GM12878 (cell line): ENCODE results near the gene BATF3. TPM values are rescaled to one million over a fixed set of nuclear protein-coding genes. Genes with fewer than 3 reads are reported as not detected.

Source experiments
- ATAC-seq: fragments of 200-7000 bp; cut with Tn5 transposase; 3 replicates; pipeline ENCODE4 v1.9.1; 2020; ENCODE audit warnings: mild to moderate bottlenecking, moderate library complexity
- BruUV-seq: library from RNA; stranded (reverse); fragments of 400-500 nt; replicated peaks from 2 replicates; lab custom pipeline; 2021; lab: Mats Ljungman, UMichigan
- CTCF ChIA-PET: fragments of 300-600 bp; sonication (Branson Sonifier 250); formaldehyde crosslinking; extraction: SDS; loops from one replicate; lab custom pipeline; 2021; ENCODE audit warnings: inconsistent platforms; lab: Yijun Ruan, JAX
- POLR2A ChIA-PET: fragments of 350-600 bp; formaldehyde crosslinking; extraction: SDS; loops from one replicate; lab custom pipeline; 2021; ENCODE audit warnings: inconsistent platforms; lab: Charles Lee
- RAD21 ChIA-PET: fragments of 300-600 bp; sonication (Branson Sonifier 250); formaldehyde crosslinking; loops from one replicate; lab custom pipeline; 2023; ENCODE audit warnings: antibody characterized with exemption; ENCODE audit not compliant: unreplicated experiment; lab: Charles Lee
- SMC1A ChIA-PET: fragments of 300-600 bp; sonication (Branson Sonifier 250); formaldehyde crosslinking; loops from one replicate; lab custom pipeline; 2023; ENCODE audit not compliant: unreplicated experiment, uncharacterized antibody; lab: Charles Lee
- DNase-seq: peaks from one replicate; pipeline ENCODE4 v3.0.0-alpha.2; 2011; ENCODE audit warnings: low read depth, low spot score
- FAIRE-seq: peaks from 3 replicates; lab custom pipeline; 2011; peaks lifted over from hg19 to GRCh38; lab: Jason Lieb, UNC
- H2AFZ ChIP-seq: 2 replicates; pipeline ENCODE4 v1.6.0; 2011; ENCODE audit warnings: low read depth, low read length, control low read depth; ENCODE audit not compliant: control insufficient read depth
- H3K27ac ChIP-seq: 2 replicates; pipeline ENCODE4 v1.5.1; 2011; ENCODE audit warnings: control low read depth; ENCODE audit not compliant: control insufficient read depth, insufficient read depth
- H3K27me3 ChIP-seq, 2 experiments: replicated peaks in 1 of 2; 2 replicates each; pipeline versions ENCODE4 v1.6.0 to v1.6.1; 2011; ENCODE audit warnings: low read length in 1 of 2; ENCODE audit not compliant: control insufficient read depth in 2 of 2, insufficient read depth in 2 of 2
- H3K36me3 ChIP-seq, 2 experiments: 2 replicates each; pipeline ENCODE4 v1.5.1; 2011; ENCODE audit warnings: low read length in 1 of 2; ENCODE audit not compliant: control insufficient read depth in 2 of 2, insufficient read depth in 2 of 2
- H3K4me1 ChIP-seq: 2 replicates; pipeline ENCODE4 v1.6.1; 2011; ENCODE audit warnings: mild to moderate bottlenecking, low read length, moderate library complexity, mixed read lengths; ENCODE audit not compliant: control insufficient read depth, insufficient read depth
- H3K4me2 ChIP-seq: 2 replicates; pipeline ENCODE4 v1.6.0; 2011; ENCODE audit warnings: control low read depth; ENCODE audit not compliant: control insufficient read depth, insufficient read depth
- H3K4me3 ChIP-seq: fragments of 200-600 bp; sonication (generic); 2 replicates; pipeline ENCODE4 v1.5.1; 2016
- H3K79me2 ChIP-seq: 2 replicates; pipeline ENCODE4 v1.6.0; 2011; ENCODE audit warnings: low read length; ENCODE audit not compliant: control insufficient read depth, insufficient read depth
- H3K9ac ChIP-seq: 2 replicates; pipeline ENCODE4 v1.8.0; 2011; ENCODE audit warnings: low read length, control low read depth, mixed read lengths; ENCODE audit not compliant: control insufficient read depth, insufficient read depth
- H3K9me3 ChIP-seq: replicated peaks from 3 replicates; pipeline ENCODE4 v1.5.1; 2011; ENCODE audit warnings: mild to moderate bottlenecking, low read length; ENCODE audit not compliant: control insufficient read depth, insufficient read depth
- H4K20me1 ChIP-seq: 2 replicates; pipeline ENCODE4 v1.6.0; 2011; ENCODE audit not compliant: control insufficient read depth, insufficient read depth
- ASH2L ChIP-seq: fragments of 300-600, 200-600 bp; sonication (generic); IDR thresholded peaks from 2 replicates; pipeline ENCODE4 v1.6.1; 2017; ENCODE audit warnings: low read depth, mild to moderate bottlenecking, borderline replicate concordance
- ATF7 ChIP-seq: fragments of 450-650 bp; IDR thresholded peaks from 2 replicates; pipeline ENCODE4 v1.6.1; 2016; ENCODE audit warnings: low read depth, mild to moderate bottlenecking
- BACH1 ChIP-seq: fragments of 450-650 bp; IDR thresholded peaks from 2 replicates; pipeline ENCODE4 v1.6.1; 2017; ENCODE audit warnings: mild to moderate bottlenecking, borderline replicate concordance
- BHLHE40 ChIP-seq, 2 experiments: fragments of 450-650 bp in 1 of 2; IDR thresholded peaks; 2 replicates each; pipeline ENCODE4 v1.6.1; 2011 to 2017; ENCODE audit warnings: low read depth in 2 of 2, borderline replicate concordance in 1 of 2, improper control_type of control experiment in 1 of 2, low read length in 1 of 2, mild to moderate bottlenecking in 1 of 2
- CBX5 ChIP-seq: sonication (generic); IDR thresholded peaks from 2 replicates; pipeline ENCODE4 v1.6.1; 2016; ENCODE audit warnings: low read depth, moderate library complexity, mild to moderate bottlenecking, inconsistent platforms
- ELK1 ChIP-seq: IDR thresholded peaks from 2 replicates; pipeline ENCODE4 v1.6.1; 2012; ENCODE audit warnings: low read depth, low read length, improper control_type of control experiment
- ESRRA ChIP-seq: IDR thresholded peaks from 2 replicates; pipeline ENCODE4 v1.6.1; 2012; ENCODE audit warnings: mild to moderate bottlenecking, low read length, improper control_type of control experiment
- FOXM1 ChIP-seq: IDR thresholded peaks from 2 replicates; pipeline ENCODE4 v1.6.1; 2012; ENCODE audit warnings: low read depth, mild to moderate bottlenecking, inconsistent platforms, low read length, moderate library complexity
- GATAD2B ChIP-seq: fragments of 450-650 bp; conservative IDR thresholded peaks from 2 replicates; pipeline ENCODE4 v1.6.1; 2017; ENCODE audit warnings: low read depth, mild to moderate bottlenecking, moderate library complexity
- MEF2A ChIP-seq: IDR thresholded peaks from 2 replicates; pipeline ENCODE4 v1.6.1; 2011; ENCODE audit warnings: low read depth, mild to moderate bottlenecking, low read length, moderate library complexity; ENCODE audit not compliant: insufficient read depth
- MYC ChIP-seq: IDR thresholded peaks from 2 replicates; pipeline ENCODE4 v1.6.1; 2011; ENCODE audit warnings: mild to moderate bottlenecking, low read length, moderate library complexity, inconsistent platforms; ENCODE audit not compliant: insufficient read depth, insufficient replicate concordance, insufficient read length, severe bottlenecking
- RELB ChIP-seq: fragments of 450-650 bp; IDR thresholded peaks from 2 replicates; pipeline ENCODE4 v1.6.1; 2017; ENCODE audit warnings: low read depth, mild to moderate bottlenecking, moderate library complexity
- SKIL ChIP-seq: fragments of 450-650 bp; IDR thresholded peaks from 2 replicates; pipeline ENCODE4 v1.6.1; 2017; ENCODE audit warnings: mild to moderate bottlenecking, low read depth, inconsistent platforms; ENCODE audit not compliant: poor library complexity, severe bottlenecking
- YY1 ChIP-seq: IDR thresholded peaks from 2 replicates; pipeline ENCODE4 v1.6.1; 2011; ENCODE audit warnings: low read depth, mild to moderate bottlenecking, low read length
- ZNF274 ChIP-seq: IDR thresholded peaks from one replicate; pipeline ENCODE4 v1.8.0; 2011; ENCODE audit not compliant: insufficient read length, insufficient read depth
- ZNF384 ChIP-seq: IDR thresholded peaks from 2 replicates; pipeline ENCODE4 v1.6.1; 2012; ENCODE audit warnings: low read depth, mild to moderate bottlenecking, low read length, improper control_type of control experiment, borderline replicate concordance
- WGBS: methylation state at CpG from one replicate; pipeline ENCODE4 v1.1.6; 2016; ENCODE audit warnings: low lambda C conversion rate; ENCODE audit not compliant: insufficient replicate concordance, insufficient coverage; ENCODE audit errors: missing lambda C conversion rate; 5-methylcytosine and 5-hydroxymethylcytosine counted together
- in situ Hi-C: fragments of 300-500 bp; cut with MboI; formaldehyde crosslinking; loops from 9 replicates; pipeline ENCODE4 v1.14.3; 2018; ENCODE audit warnings: mixed read lengths
- intact Hi-C: fragments of 100-400 bp; cut with micrococcal nuclease; formaldehyde crosslinking; loops from one replicate; pipeline ENCODE4 v1.14.2; 2022; ENCODE audit not compliant: unreplicated experiment
- polyA plus RNA-seq, 11 experiments: library from polyadenylated mRNA; depleted of rRNA in 4 of 11; unstranded in 6 of 11; stranded (reverse) in 5 of 11; fragments of >200 nt; fragmentation: Nextera tagmentation in 4 of 11; fragmentation: Illumina TruSeq in 1 of 11; extraction: Ambion mirVana in 4 of 11; extraction: Trizol in 1 of 11; gene quantifications; 1 replicate in 1 of 11; 2 replicates in 10 of 11; pipeline versions ENCODE4 v1.2.1 to v1.2.3, GENCODE V29; 2011 to 2016; ENCODE audit warnings: inconsistent platforms in 2 of 11, missing spikeins in 2 of 11, low read depth in 1 of 11
- total RNA-seq, 4 experiments: library from RNA; depleted of rRNA in 3 of 4; stranded (reverse); fragments of >200 nt in 3 of 4; fragmentation: Illumina TruSeq in 1 of 4; extraction: Trizol in 1 of 4; gene quantifications; 2 replicates each; pipeline versions ENCODE4 v1.2.1 to v1.2.3, GENCODE V29; 2013 to 2021
- TF ChIP-seq, protein P1 (sequence below): IDR thresholded peaks from 2 replicates; pipeline ENCODE4 v1.6.1; 2011; ENCODE audit warnings: borderline replicate concordance, low read depth, mild to moderate bottlenecking, moderate library complexity, low read length; ENCODE audit not compliant: insufficient read depth, poor library complexity, severe bottlenecking

BATF3 gene
- total and polyA plus RNA-seq, 10 of the 15 experiments (the other 5 are each of a cell fraction or from before 2014, with no cell fraction given), result 11.1 to 56.8 (median 30.8) TPM

DNA sequence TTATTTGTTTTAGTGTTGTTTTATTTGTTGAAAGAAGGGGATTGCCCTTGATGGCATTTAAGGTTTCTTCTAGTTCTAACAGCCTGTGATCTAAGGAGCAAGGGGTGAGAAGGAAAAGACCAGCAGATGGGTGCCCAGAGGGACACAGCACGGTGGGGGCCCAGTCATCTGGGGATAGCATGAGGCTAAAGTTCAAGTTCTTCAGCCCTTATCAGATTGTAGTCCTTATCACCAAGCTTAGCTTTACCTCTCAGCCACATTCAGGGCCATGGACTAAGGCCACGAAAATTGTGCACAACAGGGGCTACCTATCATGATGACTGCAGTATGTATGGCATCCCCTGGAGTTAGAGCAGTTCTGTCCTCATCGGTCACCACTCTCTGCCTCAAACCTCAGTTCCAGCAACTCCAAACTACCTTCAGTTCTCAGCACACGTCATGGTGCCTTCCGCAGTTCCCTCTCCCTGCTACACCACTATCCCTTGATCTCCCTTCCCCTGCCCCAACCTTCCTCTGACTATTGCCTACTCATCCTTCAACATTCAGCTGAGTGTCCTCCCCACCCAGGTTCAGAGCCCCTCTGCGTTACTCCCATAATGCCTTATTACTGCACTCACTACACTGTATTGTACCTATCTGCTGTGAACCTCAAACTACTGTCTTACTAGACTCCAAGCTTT lies 54.6 kb downstream of the BATF3 start:
- CTCF ChIA-PET, result interaction anchor here (0.9 kb wide), 1 partner anchor 20 kb away, joined by 3 read pairs; no protein-coding TSS in a partner anchor
- SMC1A ChIA-PET, result interaction anchor here (1.0 kb wide), 1 partner anchor 20 kb away, joined by 5 read pairs; no protein-coding TSS in a partner anchor
- Histone ChIP-seq H3K9ac (no peak overlapping the region), H2AFZ (no peak overlapping the region), H3K79me2 (no peaks in the 10 kb centered on the region), H3K27ac (no peak overlapping the region), H4K20me1 (no peaks in the 10 kb centered on the region), H3K4me2 (no peak overlapping the region), H3K9me3 (no peaks in the 10 kb centered on the region), H3K4me1 (no peaks in the 10 kb centered on the region), H3K36me3 (no peaks in the 10 kb centered on the region), H3K4me3 (no peak overlapping the region), H3K27me3 (no peaks in the 10 kb centered on the region)
- BruUV-seq, result no TSS peak
- FAIRE-seq (no peak), DNase-seq (no peak), ATAC-seq (no peak)
- POLR2A ChIA-PET, result no interaction called here
- RAD21 ChIA-PET, result no interaction called here
- in situ Hi-C loops, result no loop called here
- intact Hi-C loops, result no loop called here
- WGBS, result 55% methylated on average over 6 of the region's 6 CpGs
- TF ChIP-seq SKIL (no peak), CBX5 (no peak), ATF7 (no peak), ASH2L (no peak), FOXM1 (no peak), RELB (no peak), BACH1 (no peak), ELK1 (no peak), ESRRA (no peak), ZNF274 (no peak), GATAD2B (no peak), MYC (no peak), ZNF384 (no peak), YY1 (no peak), BHLHE40 (IDR thresholded peaks at IDR 0.05; ENCODE audit: borderline replicate concordance in 1 of 2, low read depth in 2 of 2, low read length in 1 of 2) (no peak), MEF2A (no peak)
- TF ChIP-seq, protein P1, sequence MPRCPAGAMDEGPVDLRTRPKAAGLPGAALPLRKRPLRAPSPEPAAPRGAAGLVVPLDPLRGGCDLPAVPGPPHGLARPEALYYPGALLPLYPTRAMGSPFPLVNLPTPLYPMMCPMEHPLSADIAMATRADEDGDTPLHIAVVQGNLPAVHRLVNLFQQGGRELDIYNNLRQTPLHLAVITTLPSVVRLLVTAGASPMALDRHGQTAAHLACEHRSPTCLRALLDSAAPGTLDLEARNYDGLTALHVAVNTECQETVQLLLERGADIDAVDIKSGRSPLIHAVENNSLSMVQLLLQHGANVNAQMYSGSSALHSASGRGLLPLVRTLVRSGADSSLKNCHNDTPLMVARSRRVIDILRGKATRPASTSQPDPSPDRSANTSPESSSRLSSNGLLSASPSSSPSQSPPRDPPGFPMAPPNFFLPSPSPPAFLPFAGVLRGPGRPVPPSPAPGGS, result no peak
